Measurements from ENCODE around the gene GFRA1.

The GFRA1 gene

DNA sequence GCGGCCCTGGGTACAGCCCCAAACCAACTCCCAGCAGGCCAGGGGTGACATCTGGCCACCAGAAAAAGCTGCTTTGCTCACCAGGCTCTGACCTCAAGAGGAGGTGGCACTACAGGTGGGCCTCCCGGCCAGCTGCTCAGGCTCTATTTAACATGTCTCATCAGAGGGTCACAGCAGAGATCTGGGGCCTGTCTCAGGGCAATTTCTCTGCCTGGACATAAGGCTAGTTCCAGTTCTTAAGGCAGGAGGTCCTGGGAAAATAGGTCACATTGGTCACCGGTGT lies 88.6 kb downstream of the GFRA1 start:
- Histone ChIP-seq H2BK120ac (ENCODE audit: low read depth, low read length) (no peak overlapping the region), H2BK12ac (ENCODE audit: low read length) (no peak overlapping the region), H3K4me1 (ENCODE audit: control insufficient read depth in 2 of 2, insufficient read depth in 1 of 2, low read depth in 1 of 2, low read length in 2 of 2) (peaks cover 0 to 17% of the 10 kb centered on the region in 2 donors), H2BK5ac (ENCODE audit: low read length) (no peak overlapping the region), H2AK5ac (ENCODE audit: low read depth, low read length) (no peak overlapping the region), H3K9me3 (replicated peaks in 1 of 2; ENCODE audit: control insufficient read depth in 2 of 2, insufficient read depth in 1 of 2, low read depth in 1 of 2, low read length in 2 of 2) (no peaks in the 10 kb centered on the region), H3K9ac (ENCODE audit: low read depth, low read length, poor library complexity) (no peak overlapping the region), H3K4me2 (ENCODE audit: insufficient read depth, low read length, poor library complexity, severe bottlenecking) (no peak overlapping the region), H3K14ac (ENCODE audit: low read length) (no peak overlapping the region), H3K18ac (ENCODE audit: low read length) (no peak overlapping the region), H3K4me3 (ENCODE audit: low read length in 2 of 2) (no peak overlapping the region), H3K79me1 (ENCODE audit: low read depth, low read length) (no peaks in the 10 kb centered on the region), H3K27ac (replicated peaks; ENCODE audit: low read length) (no peak overlapping the region), H4K91ac (ENCODE audit: low read depth, low read length, poor library complexity) (no peak overlapping the region), H2AFZ (ENCODE audit: low read length) (no peak overlapping the region), H3K27me3 (ENCODE audit: control insufficient read depth in 3 of 3, insufficient read depth in 3 of 3, low read depth in 1 of 3, low read length in 3 of 3) (no peaks in the 10 kb centered on the region), H3K36me3 (replicated peaks in 1 of 2; ENCODE audit: control insufficient read depth in 2 of 2, insufficient read depth in 2 of 2, low read length in 2 of 2) (no peaks in the 10 kb centered on the region), H3K23ac (ENCODE audit: low read depth, low read length, poor library complexity) (no peak overlapping the region), H2BK15ac (ENCODE audit: low read length) (no peak overlapping the region), H4K8ac (ENCODE audit: low read depth, low read length) (no peak overlapping the region), H3K4ac (ENCODE audit: low read length) (no peak overlapping the region)
- no CpG with 5 or more reads among the region's 3 CpGs for WGBS, 2 donors (ENCODE audit: extremely low coverage in 2 of 2, insufficient read length in 2 of 2, insufficient replicate concordance in 1 of 2)
- DNase-seq (ENCODE audit: low spot score), result no peak

GRCh38 chr10:116183733-116184511 lies 89.1 kb downstream of the GFRA1 start:
- H4K8ac ChIP-seq (ENCODE audit: low read depth, low read length), result no peak overlapping the region
- H3K14ac ChIP-seq (ENCODE audit: low read length), result no peak overlapping the region
- no peak overlapping the region for H3K4me2 ChIP-seq (ENCODE audit: insufficient read depth, low read length, poor library complexity, severe bottlenecking)
- H2BK5ac ChIP-seq (ENCODE audit: low read length), result no peak overlapping the region
- H4K91ac ChIP-seq (ENCODE audit: low read depth, low read length, poor library complexity), result no peak overlapping the region
- peaks cover 0 to 17% of the 10 kb centered on the region in 2 donors for H3K4me1 ChIP-seq (ENCODE audit: control insufficient read depth in 2 of 2, insufficient read depth in 1 of 2, low read depth in 1 of 2, low read length in 2 of 2)
- H3K36me3 ChIP-seq (replicated peaks in 1 of 2; ENCODE audit: control insufficient read depth in 2 of 2, insufficient read depth in 2 of 2, low read length in 2 of 2), result no peaks in the 10 kb centered on the region
- H3K79me1 ChIP-seq (ENCODE audit: low read depth, low read length), result no peaks in the 10 kb centered on the region
- whole genome bisulfite sequencing, 2 donors (ENCODE audit: extremely low coverage in 2 of 2, insufficient read length in 2 of 2, insufficient replicate concordance in 1 of 2), result no CpG with 5 or more reads among the region's 5 CpGs
- no peak for DNase-seq (ENCODE audit: low spot score)
- H3K27ac ChIP-seq (replicated peaks; ENCODE audit: low read length), result no peak overlapping the region
- no peak overlapping the region for H2BK120ac ChIP-seq (ENCODE audit: low read depth, low read length)
- no peak overlapping the region for H3K4me3 ChIP-seq (ENCODE audit: low read length in 2 of 2)
- H3K9me3 ChIP-seq (replicated peaks in 1 of 2; ENCODE audit: control insufficient read depth in 2 of 2, insufficient read depth in 1 of 2, low read depth in 1 of 2, low read length in 2 of 2), result no peaks in the 10 kb centered on the region
- no peak overlapping the region for H2AK5ac ChIP-seq (ENCODE audit: low read depth, low read length)
- no peak overlapping the region for H3K18ac ChIP-seq (ENCODE audit: low read length)
- no peak overlapping the region for H3K9ac ChIP-seq (ENCODE audit: low read depth, low read length, poor library complexity)
- H2BK15ac ChIP-seq (ENCODE audit: low read length), result no peak overlapping the region
- no peak overlapping the region for H2BK12ac ChIP-seq (ENCODE audit: low read length)
- no peak overlapping the region for H2AFZ ChIP-seq (ENCODE audit: low read length)
- no peaks in the 10 kb centered on the region for H3K27me3 ChIP-seq (ENCODE audit: control insufficient read depth in 3 of 3, insufficient read depth in 3 of 3, low read depth in 1 of 3, low read length in 3 of 3)
- H3K4ac ChIP-seq (ENCODE audit: low read length), result no peak overlapping the region
- H3K23ac ChIP-seq (ENCODE audit: low read depth, low read length, poor library complexity), result no peak overlapping the region

DNA sequence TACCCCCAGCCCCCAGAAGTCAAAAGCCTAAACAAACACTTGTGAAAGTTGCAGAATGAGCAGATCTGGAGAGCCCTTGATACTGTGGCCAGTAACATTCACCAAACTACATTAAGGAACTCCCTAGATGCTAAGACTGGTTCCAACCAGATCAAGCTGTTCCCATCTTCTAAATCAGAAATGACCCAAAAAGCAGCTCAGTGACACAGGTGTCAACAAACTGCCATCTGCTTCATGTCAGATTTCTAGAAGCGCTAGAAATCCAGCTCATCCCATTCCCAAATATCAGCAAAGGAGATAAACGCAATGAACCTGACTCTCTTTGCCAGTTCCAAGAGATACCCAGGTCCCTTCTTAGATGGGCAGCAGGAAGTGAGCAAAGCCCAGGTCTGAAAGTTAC lies 90.6 kb downstream of the GFRA1 start:
- WGBS, 2 donors (ENCODE audit: extremely low coverage in 2 of 2, insufficient read length in 2 of 2, insufficient replicate concordance in 1 of 2), result no CpG with 5 or more reads among the region's 2 CpGs
- Histone ChIP-seq H3K27me3 (ENCODE audit: control insufficient read depth in 3 of 3, insufficient read depth in 3 of 3, low read depth in 1 of 3, low read length in 3 of 3) (no peaks in the 10 kb centered on the region), H2BK5ac (ENCODE audit: low read length) (no peak overlapping the region), H3K9ac (ENCODE audit: low read depth, low read length, poor library complexity) (no peak overlapping the region), H3K4me1 (ENCODE audit: control insufficient read depth in 2 of 2, insufficient read depth in 1 of 2, low read depth in 1 of 2, low read length in 2 of 2) (peaks cover 0 to 8% of the 10 kb centered on the region in 2 donors), H4K91ac (ENCODE audit: low read depth, low read length, poor library complexity) (no peak overlapping the region), H3K79me1 (ENCODE audit: low read depth, low read length) (no peaks in the 10 kb centered on the region), H3K14ac (ENCODE audit: low read length) (no peak overlapping the region), H2AK5ac (ENCODE audit: low read depth, low read length) (no peak overlapping the region), H2AFZ (ENCODE audit: low read length) (no peak overlapping the region), H2BK120ac (ENCODE audit: low read depth, low read length) (no peak overlapping the region), H2BK12ac (ENCODE audit: low read length) (no peak overlapping the region), H3K9me3 (replicated peaks in 1 of 2; ENCODE audit: control insufficient read depth in 2 of 2, insufficient read depth in 1 of 2, low read depth in 1 of 2, low read length in 2 of 2) (no peaks in the 10 kb centered on the region), H2BK15ac (ENCODE audit: low read length) (no peak overlapping the region), H3K36me3 (replicated peaks in 1 of 2; ENCODE audit: control insufficient read depth in 2 of 2, insufficient read depth in 2 of 2, low read length in 2 of 2) (no peaks in the 10 kb centered on the region), H3K18ac (ENCODE audit: low read length) (no peak overlapping the region), H3K23ac (ENCODE audit: low read depth, low read length, poor library complexity) (no peak overlapping the region), H3K4ac (ENCODE audit: low read length) (no peak overlapping the region), H4K8ac (ENCODE audit: low read depth, low read length) (no peak overlapping the region), H3K4me2 (ENCODE audit: insufficient read depth, low read length, poor library complexity, severe bottlenecking) (no peak overlapping the region), H3K27ac (replicated peaks; ENCODE audit: low read length) (no peak overlapping the region), H3K4me3 (ENCODE audit: low read length in 2 of 2) (no peak overlapping the region)
- DNase-seq (ENCODE audit: low spot score), result no peak

- Histone ChIP-seq H3K4me3 (ENCODE audit: low read length in 2 of 2) (no peak overlapping the region), H3K4ac (ENCODE audit: low read length) (no peak overlapping the region), H3K4me1 (ENCODE audit: control insufficient read depth in 2 of 2, insufficient read depth in 1 of 2, low read depth in 1 of 2, low read length in 2 of 2) (peaks cover 0 to 4% of the 10 kb centered on the region in 2 donors), H2AFZ (ENCODE audit: low read length) (no peak overlapping the region), H3K79me1 (ENCODE audit: low read depth, low read length) (no peaks in the 10 kb centered on the region), H3K14ac (ENCODE audit: low read length) (no peak overlapping the region), H2BK120ac (ENCODE audit: low read depth, low read length) (no peak overlapping the region), H3K9me3 (replicated peaks in 1 of 2; ENCODE audit: control insufficient read depth in 2 of 2, insufficient read depth in 1 of 2, low read depth in 1 of 2, low read length in 2 of 2) (no peaks in the 10 kb centered on the region), H3K9ac (ENCODE audit: low read depth, low read length, poor library complexity) (no peak overlapping the region), H3K18ac (ENCODE audit: low read length) (no peak overlapping the region), H3K36me3 (replicated peaks in 1 of 2; ENCODE audit: control insufficient read depth in 2 of 2, insufficient read depth in 2 of 2, low read length in 2 of 2) (no peaks in the 10 kb centered on the region), H4K8ac (ENCODE audit: low read depth, low read length) (no peak overlapping the region), H2BK15ac (ENCODE audit: low read length) (no peak overlapping the region), H3K4me2 (ENCODE audit: insufficient read depth, low read length, poor library complexity, severe bottlenecking) (no peak overlapping the region), H3K27me3 (ENCODE audit: control insufficient read depth in 3 of 3, insufficient read depth in 3 of 3, low read depth in 1 of 3, low read length in 3 of 3) (no peaks in the 10 kb centered on the region), H2AK5ac (ENCODE audit: low read depth, low read length) (no peak overlapping the region), H3K27ac (replicated peaks; ENCODE audit: low read length) (no peak overlapping the region), H2BK5ac (ENCODE audit: low read length) (no peak overlapping the region), H3K23ac (ENCODE audit: low read depth, low read length, poor library complexity) (no peak overlapping the region), H2BK12ac (ENCODE audit: low read length) (no peak overlapping the region), H4K91ac (ENCODE audit: low read depth, low read length, poor library complexity) (no peak overlapping the region)
- no CpG with 5 or more reads among the region's 9 CpGs for WGBS, 2 donors (ENCODE audit: extremely low coverage in 2 of 2, insufficient read length in 2 of 2, insufficient replicate concordance in 1 of 2)
- no peak for DNase-seq (ENCODE audit: low spot score)
Measured at GRCh38 chr10:116178086-116178605, 94.9 kb downstream of the GFRA1 start.
